Smooth muscle cell (in vitro differentiated cells): ENCODE data around the gene SLC25A22. TPM values are rescaled to one million over a fixed set of nuclear protein-coding genes. Genes with fewer than 3 reads are reported as not detected.

Experiments
- DNase-seq: peaks from one replicate; lab custom pipeline; 2025; ENCODE audit not compliant: unreplicated experiment; lab: John Stamatoyannopoulos, UW
- H2AFZ ChIP-seq: fragments of 200-600 bp; sonication (generic); 2 replicates; pipeline ENCODE4 v1.6.0; 2016; ENCODE audit warnings: antibody characterized with exemption, low read depth, mild to moderate bottlenecking
- H3F3A ChIP-seq: fragments of 200-600 bp; sonication (generic); 2 replicates; pipeline ENCODE4 v1.6.0; 2017; ENCODE audit warnings: antibody characterized with exemption, low read depth
- H3K27ac ChIP-seq: fragments of 200-600 bp; sonication (generic); 2 replicates; pipeline ENCODE4 v1.5.1; 2016; ENCODE audit warnings: low read depth, mild to moderate bottlenecking
- H3K27me3 ChIP-seq: fragments of 200-600 bp; sonication (generic); 2 replicates; pipeline ENCODE4 v1.6.1; 2016; ENCODE audit warnings: low read depth, mild to moderate bottlenecking
- H3K36me3 ChIP-seq: fragments of 200-600 bp; sonication (generic); 2 replicates; pipeline ENCODE4 v1.5.1; 2016; ENCODE audit warnings: low read depth
- H3K4me1 ChIP-seq: fragments of 200-600 bp; sonication (generic); 2 replicates; pipeline ENCODE4 v1.5.1; 2016; ENCODE audit warnings: low read depth
- H3K4me2 ChIP-seq: fragments of 200-600 bp; sonication (generic); 2 replicates; pipeline ENCODE4 v1.6.0; 2016; ENCODE audit warnings: mild to moderate bottlenecking
- H3K4me3 ChIP-seq: fragments of 200-600 bp; sonication (generic); 2 replicates; pipeline ENCODE4 v1.5.1; 2016; ENCODE audit warnings: mild to moderate bottlenecking
- H3K79me2 ChIP-seq: fragments of 200-600 bp; sonication (generic); 2 replicates; pipeline ENCODE4 v1.6.0; 2016; ENCODE audit warnings: low read depth, mild to moderate bottlenecking
- H3K9ac ChIP-seq: fragments of 200-600 bp; sonication (generic); 2 replicates; pipeline ENCODE4 v1.6.0; 2016; ENCODE audit warnings: low read depth
- H3K9me3 ChIP-seq: fragments of 200-600 bp; sonication (generic); replicated peaks from 2 replicates; pipeline ENCODE4 v1.5.1; 2016; ENCODE audit warnings: low read depth
- H4K20me1 ChIP-seq: fragments of 200-600 bp; sonication (generic); 2 replicates; pipeline ENCODE4 v1.6.0; 2016; ENCODE audit warnings: low read depth
- WGBS: methylation state at CpG from one replicate; pipeline ENCODE4 v1.1.7; 2016; ENCODE audit warnings: low lambda C conversion rate; 5-methylcytosine and 5-hydroxymethylcytosine counted together
- polyA plus RNA-seq: library from polyadenylated mRNA; unstranded; fragments of >200 nt; fragmentation: Nextera tagmentation; extraction: Ambion mirVana; gene quantifications from 2 replicates; pipeline ENCODE4 v1.2.1, GENCODE V29; 2016
- total RNA-seq: library from RNA; depleted of rRNA; stranded (reverse); fragments of >200 nt; gene quantifications from 2 replicates; pipeline ENCODE4 v1.2.3, GENCODE V29; 2014
- TF ChIP-seq, protein P1 (sequence below): fragments of 200-600 bp; sonication (generic); IDR thresholded peaks from 2 replicates; pipeline ENCODE4 v1.5.1; 2017; ENCODE audit warnings: borderline replicate concordance, mild to moderate bottlenecking, antibody characterized with exemption; ENCODE audit not compliant: insufficient read depth, poor library complexity, severe bottlenecking

Gene SLC25A22
- total and polyA plus RNA-seq, 2 experiments from 2014 or later = 6.9 to 25.2 TPM

DNA sequence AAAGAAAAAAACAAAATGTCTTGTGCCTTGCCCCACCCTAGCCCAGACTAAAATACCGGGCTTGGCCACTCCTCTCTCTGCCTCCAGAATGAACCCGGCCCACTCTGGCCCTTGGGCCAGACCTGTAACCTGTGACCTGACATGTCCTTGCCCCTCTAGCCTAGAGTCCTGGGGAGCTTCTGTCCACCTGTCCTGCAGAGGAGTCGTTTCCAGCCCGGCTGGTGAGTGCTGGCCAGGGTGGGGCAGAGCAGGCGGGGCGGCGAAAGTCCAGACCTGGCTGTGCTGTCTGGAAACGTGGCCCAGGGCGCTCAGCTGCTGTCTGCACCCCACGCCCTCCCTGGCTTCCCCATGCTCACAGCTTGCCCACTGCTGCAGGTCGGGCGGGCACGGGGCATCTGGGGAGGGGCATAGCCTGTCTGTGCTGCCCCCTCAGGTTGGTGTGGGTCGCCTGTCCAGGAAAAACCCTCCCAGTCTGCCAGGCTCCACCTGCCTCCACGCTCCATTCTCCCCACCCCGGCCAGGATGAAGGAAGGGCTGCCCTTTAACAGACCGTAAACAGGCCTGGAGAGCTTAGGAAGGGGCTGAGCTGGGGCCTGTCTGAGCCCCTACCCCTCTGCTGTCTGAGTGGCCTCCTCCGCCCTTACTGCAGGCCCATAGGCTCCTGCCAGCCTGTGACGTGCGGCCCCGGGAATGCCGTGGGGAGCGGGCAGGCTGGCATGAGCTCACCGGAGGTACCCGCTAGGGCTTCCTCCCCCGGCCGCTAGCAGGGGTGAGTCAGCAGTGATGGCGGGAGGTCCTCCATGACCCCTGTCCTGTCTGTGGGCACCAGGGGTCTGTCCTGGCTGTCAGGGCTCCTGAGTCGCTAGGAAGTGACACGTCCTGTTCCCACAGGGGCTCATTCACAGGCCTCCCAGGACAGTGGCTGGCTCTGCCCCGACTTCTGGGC lies 36.6 kb upstream of the SLC25A22 start:
- Histone ChIP-seq H3K9ac (peak overlapping the region; percentile 65), H3K79me2 (peaks cover 28% of the 10 kb centered on the region), H3K4me2 (peak overlapping the region; percentile 97), H3K9me3 (no peaks in the 10 kb centered on the region), H3K4me1 (peaks cover 28% of the 10 kb centered on the region), H3K27ac (peak overlapping the region; percentile 90), H3K36me3 (no peaks in the 10 kb centered on the region), H2AFZ (no peak overlapping the region), H3K27me3 (peaks cover 17% of the 10 kb centered on the region), H4K20me1 (peaks cover 74% of the 10 kb centered on the region), H3F3A (peaks cover 15% of the 10 kb centered on the region), H3K4me3 (peak overlapping the region; percentile 73)
- TF ChIP-seq, protein P1, sequence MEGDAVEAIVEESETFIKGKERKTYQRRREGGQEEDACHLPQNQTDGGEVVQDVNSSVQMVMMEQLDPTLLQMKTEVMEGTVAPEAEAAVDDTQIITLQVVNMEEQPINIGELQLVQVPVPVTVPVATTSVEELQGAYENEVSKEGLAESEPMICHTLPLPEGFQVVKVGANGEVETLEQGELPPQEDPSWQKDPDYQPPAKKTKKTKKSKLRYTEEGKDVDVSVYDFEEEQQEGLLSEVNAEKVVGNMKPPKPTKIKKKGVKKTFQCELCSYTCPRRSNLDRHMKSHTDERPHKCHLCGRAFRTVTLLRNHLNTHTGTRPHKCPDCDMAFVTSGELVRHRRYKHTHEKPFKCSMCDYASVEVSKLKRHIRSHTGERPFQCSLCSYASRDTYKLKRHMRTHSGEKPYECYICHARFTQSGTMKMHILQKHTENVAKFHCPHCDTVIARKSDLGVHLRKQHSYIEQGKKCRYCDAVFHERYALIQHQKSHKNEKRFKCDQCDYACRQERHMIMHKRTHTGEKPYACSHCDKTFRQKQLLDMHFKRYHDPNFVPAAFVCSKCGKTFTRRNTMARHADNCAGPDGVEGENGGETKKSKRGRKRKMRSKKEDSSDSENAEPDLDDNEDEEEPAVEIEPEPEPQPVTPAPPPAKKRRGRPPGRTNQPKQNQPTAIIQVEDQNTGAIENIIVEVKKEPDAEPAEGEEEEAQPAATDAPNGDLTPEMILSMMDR = no peak
- 63% methylated on average over 30 of the region's 31 CpGs for WGBS
- no peak for DNase-seq

DNA sequence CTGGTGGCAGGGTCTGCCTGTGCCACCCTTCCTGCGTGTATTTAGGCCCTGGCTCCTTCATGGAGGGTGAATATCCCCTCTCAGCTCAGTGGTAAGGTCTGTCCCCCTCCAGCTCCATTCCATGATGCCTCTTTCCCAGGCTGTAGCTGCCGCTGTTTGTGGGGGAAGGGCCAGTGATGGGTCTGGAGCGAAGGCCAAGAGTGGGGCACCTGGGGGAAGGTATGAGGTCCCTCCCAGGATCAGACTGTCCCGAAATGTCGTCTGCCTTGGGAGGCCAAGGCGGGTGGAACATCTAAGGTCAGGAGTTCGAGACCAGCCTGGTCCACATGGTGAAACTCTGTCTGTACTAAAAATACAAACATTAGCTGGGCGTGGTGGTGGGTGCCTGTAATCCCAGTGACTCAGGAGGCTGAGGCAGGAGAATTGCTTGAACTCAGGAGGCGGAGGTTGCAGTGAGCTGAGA lies 35.8 kb upstream of the SLC25A22 start:
- peak overlapping the region; percentile 97 for H3K4me2 ChIP-seq
- H3K4me1 ChIP-seq = peaks cover 35% of the 10 kb centered on the region
- no peak for DNase-seq
- peak overlapping the region; percentile 90 for H3K27ac ChIP-seq
- peaks cover 28% of the 10 kb centered on the region for H3K79me2 ChIP-seq
- peaks cover 74% of the 10 kb centered on the region for H4K20me1 ChIP-seq
- H3F3A ChIP-seq = peaks cover 18% of the 10 kb centered on the region
- H2AFZ ChIP-seq = no peak overlapping the region
- no peaks in the 10 kb centered on the region for H3K9me3 ChIP-seq
- TF ChIP-seq, protein P1 = no peak
- WGBS = 36% methylated on average over 9 of the region's 9 CpGs
- peak overlapping the region; percentile 92 for H3K9ac ChIP-seq
- H3K36me3 ChIP-seq = no peaks in the 10 kb centered on the region
- H3K4me3 ChIP-seq = peak overlapping the region; percentile 73
- peaks cover 25% of the 10 kb centered on the region for H3K27me3 ChIP-seq

DNA sequence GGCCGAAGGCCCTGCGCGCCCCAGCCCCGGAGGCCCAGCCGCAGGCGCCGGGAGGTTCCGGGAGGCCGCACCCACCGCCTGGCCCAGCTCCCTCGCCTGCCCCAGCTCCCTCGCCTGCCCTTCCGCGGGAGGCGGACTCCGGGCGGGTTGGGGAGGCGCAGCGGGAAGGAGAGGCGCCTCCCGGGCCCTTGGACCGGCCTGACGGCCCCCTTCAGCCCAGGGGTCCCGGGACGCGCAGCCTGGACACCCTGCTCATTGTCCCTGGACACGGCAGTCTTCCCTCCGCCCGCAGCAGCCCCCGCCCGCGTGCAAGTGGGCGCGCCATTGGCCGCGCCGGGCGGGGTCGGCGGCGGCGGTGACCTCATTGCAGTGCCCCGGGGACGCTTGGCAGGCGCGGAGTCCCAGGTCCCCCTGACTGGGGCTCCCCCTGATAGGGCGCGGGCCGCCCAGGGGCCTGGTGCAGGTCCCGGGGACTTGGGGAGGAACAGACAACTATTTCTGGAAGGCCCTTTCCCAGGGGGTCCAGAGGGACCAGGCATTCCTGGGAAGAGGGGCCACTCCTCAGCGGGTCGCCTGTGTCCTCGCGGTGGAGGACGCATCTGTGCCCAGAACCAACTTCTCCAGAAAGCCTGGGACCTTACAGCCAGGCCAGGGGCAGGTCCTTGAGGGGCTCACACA lies 35.2 kb upstream of the SLC25A22 start:
- peaks cover 28% of the 10 kb centered on the region for H3K79me2 ChIP-seq
- no peaks in the 10 kb centered on the region for H3K36me3 ChIP-seq
- peak overlapping the region; percentile 90 for H3K27ac ChIP-seq
- peaks cover 74% of the 10 kb centered on the region for H4K20me1 ChIP-seq
- DNase-seq = peak; percentile 71
- peak overlapping the region; percentile 97 for H3K4me2 ChIP-seq
- H3K9ac ChIP-seq = peak overlapping the region; percentile 92
- H3K27me3 ChIP-seq = peaks cover 31% of the 10 kb centered on the region
- TF ChIP-seq, protein P1 = no peak
- no peaks in the 10 kb centered on the region for H3K9me3 ChIP-seq
- peaks cover 18% of the 10 kb centered on the region for H3F3A ChIP-seq
- WGBS = under 1% methylated on average over 33 of the region's 55 CpGs
- peak overlapping the region; percentile 73 for H3K4me3 ChIP-seq
- H2AFZ ChIP-seq = no peak overlapping the region
- H3K4me1 ChIP-seq = peaks cover 38% of the 10 kb centered on the region
